CD4-positive, alpha-beta T cell (primary cell): Measurements from ENCODE around the gene ERN1. TPM values are rescaled to one million over a fixed set of nuclear protein-coding genes. Genes with fewer than 3 reads are reported as not detected.

Experiments used
- ATAC-seq: fragments of 200-7000 bp; cut with Tn5 transposase; one replicate; pipeline ENCODE4 v1.10.0; 2022; ENCODE audit warnings: mild to moderate bottlenecking; ENCODE audit not compliant: poor library complexity
- CTCF ChIA-PET: fragments of 350-600 bp; sonication (Branson Sonifier 250); formaldehyde crosslinking; loops from one replicate; lab custom pipeline; 2021; ENCODE audit warnings: antibody characterized with exemption, inconsistent platforms; lab: Charles Lee
- POLR2A ChIA-PET: fragments of 350-600 bp; sonication (Branson Sonifier 250); formaldehyde crosslinking; loops from one replicate; lab custom pipeline; 2021; ENCODE audit warnings: antibody characterized with exemption, inconsistent platforms; lab: Charles Lee
- DNase-seq, 14 experiments: peaks; one replicate each; pipeline ENCODE4 v3.0.0-alpha.2; 2013 to 2020; ENCODE audit warnings: mixed read lengths in 2 of 14
- H3K27ac ChIP-seq, 2 donors: one replicate each; pipeline versions ENCODE4 v1.5.1 to v1.7.0; 2013; ENCODE audit warnings: low read length in 2 of 2, low read depth in 1 of 2, mild to moderate bottlenecking in 1 of 2
- H3K27me3 ChIP-seq, 2 experiments: 1 replicate in 1 of 2; 2 replicates in 1 of 2; pipeline versions ENCODE4 v1.6.1 to v1.7.0; 2013; ENCODE audit warnings: low read length in 2 of 2, control low read depth in 1 of 2, mild to moderate bottlenecking in 1 of 2, moderate library complexity in 1 of 2; ENCODE audit not compliant: insufficient read depth in 2 of 2, control insufficient read depth in 1 of 2
- H3K36me3 ChIP-seq: one replicate; pipeline ENCODE4 v1.6.1; 2013; ENCODE audit warnings: low read length, control low read depth; ENCODE audit not compliant: insufficient read depth
- H3K4me1 ChIP-seq: one replicate; pipeline ENCODE4 v1.6.1; 2013; ENCODE audit warnings: low read length, control low read depth; ENCODE audit not compliant: insufficient read depth
- H3K4me3 ChIP-seq: one replicate; pipeline ENCODE4 v1.5.1; 2013; ENCODE audit warnings: mild to moderate bottlenecking, low read length, moderate library complexity
- H3K9me3 ChIP-seq, 2 experiments: 1 replicate in 1 of 2; 2 replicates in 1 of 2; pipeline versions ENCODE4 v1.6.1 to v1.7.0; 2013; ENCODE audit warnings: low read length in 2 of 2, mild to moderate bottlenecking in 2 of 2, control low read depth in 1 of 2, moderate library complexity in 1 of 2; ENCODE audit not compliant: control insufficient read depth in 1 of 2, insufficient read depth in 1 of 2
- H3K27ac Mint-ChIP-seq: one replicate; pipeline ENCODE4 v1.8.0; 2020; ENCODE audit warnings: mixed read lengths
- H3K27me3 Mint-ChIP-seq: one replicate; pipeline ENCODE4 v1.8.0; 2021; ENCODE audit warnings: mixed read lengths
- H3K36me3 Mint-ChIP-seq: one replicate; pipeline ENCODE4 v1.8.0; 2021; ENCODE audit warnings: low read depth, mixed read lengths
- H3K4me1 Mint-ChIP-seq: one replicate; pipeline ENCODE4 v1.8.0; 2021; ENCODE audit warnings: low read depth, mixed read lengths
- H3K4me3 Mint-ChIP-seq: one replicate; pipeline ENCODE4 v1.8.0; 2020; ENCODE audit warnings: mild to moderate bottlenecking, mixed read lengths
- H3K9me3 Mint-ChIP-seq: one replicate; pipeline ENCODE4 v1.8.0; 2020; ENCODE audit warnings: mixed read lengths
- CTCF ChIP-seq: fragments of 200-600 bp; IDR thresholded peaks from one replicate; pipeline ENCODE4 v1.8.0; 2022; ENCODE audit warnings: antibody characterized with exemption, mild to moderate bottlenecking
- intact Hi-C, 2 experiments: fragments of 100-400 bp; cut with DNase I in 1 of 2; cut with micrococcal nuclease in 1 of 2; formaldehyde crosslinking; loops; one replicate each; pipeline versions ENCODE4 v1.15.1 to v1.9.0; 2023 to 2025; cut with DNase I, micrococcal nuclease
- total RNA-seq, 174 experiments: library from RNA in 2 of 174; stranded (reverse) in 2 of 174; gene quantifications; one replicate each; pipeline ENCODE4 v1.2.3 and lab custom pipeline; 2021 to 2026

Gene ERN1
- total RNA-seq, 2 experiments from 2014 or later = 62.7 to 67.8 TPM

GRCh38 chr17:64177311-64178010 is 47.5 kb upstream of the ERN1 start:
- DNase-seq (no peak), ATAC-seq (no peak)
- H3K27me3 ChIP-seq = no peaks in the 10 kb centered on the region
- no peak overlapping the region for H3K4me3 ChIP-seq
- H3K9me3 ChIP-seq = peaks cover 0 to 5% of the 10 kb centered on the region in 2 experiments
- intact Hi-C loops = no loop called here
- ChIA-PET CTCF (no interaction called here), POLR2A (interaction anchor here (1.0 to 2.5 kb wide), 2 partner anchors 32 to 82 kb away, joined by 3 to 7 read pairs; no protein-coding TSS in a partner anchor)
- no peak for TF ChIP-seq CTCF
- H3K36me3 Mint-ChIP-seq = peaks cover 41% of the 10 kb centered on the region
- no peaks in the 10 kb centered on the region for H3K27me3 Mint-ChIP-seq
- peaks cover 2% of the 10 kb centered on the region for H3K4me1 ChIP-seq
- no peak overlapping the region for H3K27ac ChIP-seq
- peaks cover 23% of the 10 kb centered on the region for H3K36me3 ChIP-seq
- H3K27ac Mint-ChIP-seq = no peak overlapping the region
- H3K9me3 Mint-ChIP-seq = no peaks in the 10 kb centered on the region
- no peak overlapping the region for H3K4me3 Mint-ChIP-seq
- H3K4me1 Mint-ChIP-seq = no peaks in the 10 kb centered on the region

DNA sequence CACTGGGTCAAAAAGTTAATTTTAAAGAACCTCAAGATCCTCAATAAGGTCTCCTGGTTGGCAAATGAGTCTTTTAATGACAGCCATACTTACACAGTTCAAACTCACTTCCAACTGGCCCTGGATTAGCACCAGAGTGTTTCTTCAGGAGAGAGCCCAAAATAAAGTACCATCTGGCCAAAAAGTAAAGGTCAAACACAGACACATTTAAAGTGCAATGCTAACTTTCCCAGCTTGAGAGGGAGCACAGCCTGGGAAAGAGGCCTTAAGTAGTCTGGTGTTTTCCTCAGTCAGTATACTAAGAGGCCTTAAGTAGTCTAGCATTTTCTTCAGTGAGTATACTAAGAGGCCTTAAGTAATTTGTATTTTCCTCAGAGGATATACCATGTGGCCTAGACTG is 46.6 kb upstream of the ERN1 start:
- DNase-seq = no peak
- intact Hi-C loops = no loop called here
- no peak for ATAC-seq
- no peaks in the 10 kb centered on the region for H3K27me3 Mint-ChIP-seq
- Histone ChIP-seq H3K36me3 (peaks cover 23% of the 10 kb centered on the region), H3K4me1 (peaks cover 2% of the 10 kb centered on the region), H3K27ac (no peak overlapping the region), H3K4me3 (no peak overlapping the region), H3K9me3 (peaks cover 0 to 5% of the 10 kb centered on the region in 2 experiments), H3K27me3 (no peaks in the 10 kb centered on the region)
- no peak for TF ChIP-seq CTCF
- no peaks in the 10 kb centered on the region for H3K4me1 Mint-ChIP-seq
- ChIA-PET POLR2A (interaction anchor here (1.0 kb wide), 1 partner anchor 31 kb away, joined by 3 read pairs; no protein-coding TSS in a partner anchor), CTCF (interaction anchor here (0.8 kb wide), 1 partner anchor 258 kb away, joined by 3 read pairs; the partner anchor contains the start of gene GH1)
- no peak overlapping the region for H3K4me3 Mint-ChIP-seq
- no peaks in the 10 kb centered on the region for H3K9me3 Mint-ChIP-seq
- peaks cover 40% of the 10 kb centered on the region for H3K36me3 Mint-ChIP-seq
- H3K27ac Mint-ChIP-seq = no peak overlapping the region

DNA sequence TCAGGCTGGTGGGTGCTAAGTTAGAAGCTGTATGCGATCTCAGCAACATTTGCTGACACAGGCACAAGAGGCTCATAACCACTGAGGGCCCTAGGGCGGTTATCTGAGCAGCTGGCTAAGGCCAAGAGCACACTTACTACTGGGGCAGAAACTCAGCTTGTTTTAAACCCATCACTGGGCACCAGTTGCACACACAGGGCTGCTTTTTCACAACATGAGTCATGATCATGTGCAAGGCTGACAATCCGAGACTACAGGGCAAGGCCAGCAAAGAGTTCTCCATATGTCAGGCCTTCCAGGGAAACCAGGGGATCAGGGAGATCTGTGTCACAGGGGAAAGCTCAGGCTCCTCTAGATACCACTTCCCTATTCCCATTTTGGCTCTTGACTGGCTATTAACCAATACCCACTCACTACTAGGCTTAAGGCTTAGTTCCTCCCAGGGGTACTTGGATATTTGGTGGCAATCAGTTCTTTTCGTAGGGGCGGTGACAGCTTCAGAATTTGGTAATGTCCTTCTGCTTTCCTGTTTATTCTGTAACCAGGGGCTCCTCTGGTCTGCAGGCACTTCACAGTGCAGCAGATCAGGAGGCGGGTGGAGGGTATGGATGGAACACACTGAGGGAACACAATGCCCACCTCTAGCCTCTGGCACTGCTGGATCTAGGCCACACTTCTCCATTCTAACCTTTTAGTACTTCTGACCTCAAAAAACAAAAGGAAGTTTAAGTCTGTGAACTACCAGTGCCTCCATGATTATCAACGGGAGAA is 44.9 kb upstream of the ERN1 start:
- no peak for TF ChIP-seq CTCF
- ATAC-seq (no peak), DNase-seq (peak in 3 of 14 experiments; percentile 12 to 77 (median 68))
- Mint-ChIP-seq H3K4me3 (no peak overlapping the region), H3K27me3 (no peaks in the 10 kb centered on the region), H3K9me3 (no peaks in the 10 kb centered on the region), H3K4me1 (no peaks in the 10 kb centered on the region), H3K36me3 (peaks cover 46% of the 10 kb centered on the region), H3K27ac (no peak overlapping the region)
- Histone ChIP-seq H3K27me3 (no peaks in the 10 kb centered on the region), H3K4me1 (peaks cover 2% of the 10 kb centered on the region), H3K9me3 (peaks cover 0 to 5% of the 10 kb centered on the region in 2 experiments), H3K4me3 (no peak overlapping the region), H3K36me3 (peaks cover 23% of the 10 kb centered on the region), H3K27ac (no peak overlapping the region)
- ChIA-PET CTCF (no interaction called here), POLR2A (no interaction called here)
- intact Hi-C loops = no loop called here
